ENCODE measurements around the gene ZNF487.
"Not testable (repeated sequence)": the region's sequence is repeated elsewhere in the genome, so short reads cannot be mapped to it uniquely, and the experiment has no call there.

Gene ZNF487

DNA sequence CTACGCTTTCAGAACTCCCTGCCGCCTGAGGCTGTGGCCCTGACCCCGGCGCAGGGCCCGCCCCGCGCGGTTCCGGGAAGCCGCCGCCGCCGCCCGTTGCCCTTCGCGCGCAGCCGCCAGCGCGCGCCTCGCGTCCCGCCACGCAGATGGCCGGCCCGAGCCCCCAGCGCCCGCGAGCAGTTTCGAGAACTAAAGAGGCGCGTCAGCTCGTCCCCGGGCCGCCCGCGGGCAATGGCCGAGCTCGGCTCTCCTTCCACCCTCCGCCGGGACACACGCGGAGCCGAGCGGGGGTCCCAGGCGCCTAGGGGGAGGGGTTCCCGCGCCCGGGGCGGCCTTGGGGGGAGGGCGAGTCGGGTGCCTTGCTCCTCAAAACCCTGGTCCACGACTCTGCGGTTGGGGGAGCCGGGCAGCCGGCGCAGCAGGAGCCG, 29.7 kb upstream of the ZNF487 start:
- DNase-seq, result peak; percentile 66

DNA sequence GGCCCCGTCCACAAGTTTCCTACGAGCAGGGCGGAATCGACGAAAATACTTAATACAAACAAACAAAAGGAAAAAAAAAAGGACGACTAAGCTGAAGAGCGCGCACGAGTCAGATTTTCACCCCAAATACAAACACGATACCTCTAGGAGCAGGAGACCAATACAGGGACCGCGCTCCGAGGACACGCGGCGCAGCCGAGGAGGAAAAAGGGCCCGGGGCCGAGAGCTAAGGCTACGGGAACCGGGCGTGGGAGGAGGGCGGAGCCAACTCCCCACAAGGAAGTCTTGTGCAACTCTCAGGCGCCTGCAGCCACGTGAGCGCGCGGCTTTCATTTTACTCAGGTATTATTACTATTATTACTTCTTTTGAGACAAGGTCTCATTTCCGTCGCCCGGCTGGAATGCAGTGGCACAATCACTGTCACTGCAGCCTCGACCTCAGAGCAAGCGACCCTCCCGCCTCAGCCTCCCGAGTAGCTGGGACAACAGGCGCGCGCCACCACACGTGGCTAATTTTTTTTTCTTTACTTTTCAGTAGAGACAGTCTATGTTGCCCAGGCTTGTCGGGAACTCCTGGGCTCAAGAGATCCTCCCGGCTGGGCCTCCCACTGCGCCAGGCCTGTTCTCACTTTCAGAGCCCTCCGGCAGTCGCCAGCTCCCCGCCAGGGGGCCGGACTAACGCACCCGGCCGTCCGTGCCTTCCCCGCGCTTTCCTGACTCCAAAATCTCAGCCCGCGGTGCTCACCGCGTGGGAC, 29.2 kb upstream of the ZNF487 start:
- peak; percentile 89 for DNase-seq

DNA sequence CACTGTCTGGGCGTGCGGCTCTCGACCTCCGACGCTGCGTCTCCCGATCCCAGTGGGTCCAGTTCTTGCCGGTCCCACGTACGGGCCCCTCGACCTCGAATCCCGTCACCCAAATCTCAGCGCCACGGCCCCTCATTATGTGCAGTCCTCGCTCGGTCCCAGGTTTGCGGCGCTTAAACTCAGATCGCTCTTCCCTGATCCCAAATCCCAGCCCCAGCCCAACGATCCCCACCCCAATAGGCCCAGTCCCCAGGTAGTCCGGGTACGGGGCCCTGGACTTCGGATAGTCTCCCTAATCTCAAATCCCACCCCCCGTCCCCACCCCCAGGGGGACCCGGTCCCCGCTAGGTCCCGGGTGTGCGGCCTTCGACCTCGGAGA, 28.6 kb upstream of the ZNF487 start:
- DNase-seq, result no peak

DNA sequence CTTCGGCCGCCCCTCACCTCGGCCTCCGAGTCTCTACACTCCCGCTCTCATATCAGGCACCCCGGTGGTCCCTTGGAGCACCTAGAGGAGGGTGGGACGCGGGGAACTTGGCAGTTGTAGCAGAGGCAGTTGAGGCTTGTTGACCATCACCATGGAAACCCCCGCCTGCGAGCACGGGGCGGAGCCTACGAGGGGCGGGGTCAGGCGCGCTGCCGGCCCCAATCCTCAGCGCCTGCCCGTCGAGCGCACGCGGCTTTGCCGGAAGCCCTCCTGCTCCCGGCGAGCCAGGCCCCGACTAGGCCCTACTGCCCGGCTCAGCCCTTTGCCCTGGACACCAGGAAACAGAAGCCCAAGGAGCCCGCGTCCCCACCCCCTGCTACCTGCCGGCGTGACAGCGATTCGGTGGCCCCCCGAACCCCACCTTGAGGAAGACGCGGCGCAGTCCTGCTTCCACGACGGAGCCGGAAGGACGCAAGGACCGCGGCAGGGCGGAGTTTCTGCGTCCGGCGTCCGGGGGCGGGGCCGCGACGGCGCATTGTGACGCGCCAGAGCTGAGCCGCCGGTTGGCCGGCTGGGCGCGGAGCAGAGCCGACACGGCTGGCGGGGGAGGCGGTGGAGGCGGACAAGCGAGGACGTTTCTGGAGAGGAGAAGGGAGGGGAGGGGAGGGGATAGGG, 28.1 kb upstream of the ZNF487 start, which contains the start of gene HNRNPF:
HNRNPF (minus strand) TSS at position 477 of the 675 bp plus-strand sequence. CDS start 21,302 bp downstream, outside the sequence.
- peak; percentile 98 for DNase-seq

DNA sequence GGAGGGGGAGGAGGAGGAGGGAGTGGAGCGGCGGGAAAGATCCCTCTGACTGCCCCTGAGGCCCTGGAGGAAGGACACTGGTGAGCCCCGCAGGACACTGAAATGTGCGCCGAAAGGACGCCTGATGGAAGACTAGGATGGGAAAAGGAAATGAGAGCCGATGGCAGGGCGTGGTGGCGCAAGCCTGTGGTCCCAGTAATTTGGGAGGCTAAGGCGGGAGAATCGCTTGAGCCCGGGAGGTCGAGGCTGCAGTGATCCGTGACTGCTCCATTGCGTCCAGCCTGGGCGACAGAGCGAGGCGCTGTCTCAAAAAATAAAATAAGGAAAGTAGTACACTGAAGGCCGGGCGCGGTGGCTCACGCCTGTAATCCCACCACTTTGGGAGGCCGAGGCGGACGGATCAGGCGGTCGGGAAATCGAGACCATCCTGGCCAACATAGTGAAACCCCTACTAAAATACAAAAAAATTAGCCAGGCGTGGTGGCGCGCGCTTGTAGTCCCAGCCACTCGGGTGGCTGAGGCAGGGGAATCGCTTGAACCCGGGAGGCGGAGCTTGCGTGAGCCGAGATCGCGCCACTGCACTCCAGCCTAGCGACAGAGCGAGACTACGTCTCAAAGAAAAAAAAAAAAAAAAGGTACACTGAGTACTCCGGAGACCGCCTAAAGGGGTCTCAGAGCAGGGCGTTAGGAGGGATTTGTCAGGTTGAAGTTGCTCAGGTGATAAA, 27.4 kb upstream of the ZNF487 start:
- DNase-seq, result peak; percentile 63

DNA sequence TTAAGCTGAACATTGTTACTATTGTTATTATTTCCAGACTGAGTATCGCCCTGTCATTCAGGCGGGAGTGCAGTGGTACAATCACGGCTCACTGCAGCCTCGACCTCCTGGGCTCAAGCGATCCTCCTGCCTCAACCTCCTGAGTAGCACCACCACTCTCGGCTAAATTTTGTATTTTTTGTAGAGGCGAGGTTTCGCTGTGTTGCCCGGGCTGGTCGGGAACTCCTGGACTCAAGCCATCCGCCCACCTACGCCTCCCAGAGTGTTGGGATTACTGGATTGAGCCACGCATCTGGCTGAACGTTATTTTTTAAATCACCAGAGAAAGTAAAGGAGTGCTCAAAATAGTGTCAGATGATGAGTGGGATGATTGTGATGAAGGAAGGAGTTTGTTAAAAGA, 26.6 kb upstream of the ZNF487 start:
- no peak for DNase-seq

DNA sequence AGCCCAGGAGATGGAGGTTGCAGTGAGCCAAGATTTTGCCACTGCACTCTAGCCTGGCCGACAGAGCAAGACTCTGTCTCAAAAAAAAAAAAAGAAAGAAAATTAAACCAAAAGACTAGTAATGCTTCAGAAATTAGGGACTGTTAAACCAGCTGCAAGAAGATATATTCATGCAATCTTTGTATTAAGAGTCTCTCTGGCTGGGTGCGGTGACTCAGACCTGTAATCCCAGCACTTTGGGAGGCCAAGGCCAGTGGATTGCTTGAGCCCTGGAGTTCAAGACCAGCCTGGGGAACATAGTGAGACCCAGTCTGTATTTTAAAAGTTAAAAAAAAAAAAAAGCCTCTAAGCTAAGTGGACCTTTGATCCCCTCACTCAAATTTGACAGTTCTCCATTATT, 25.4 kb upstream of the ZNF487 start:
- DNase-seq, result no peak

DNA sequence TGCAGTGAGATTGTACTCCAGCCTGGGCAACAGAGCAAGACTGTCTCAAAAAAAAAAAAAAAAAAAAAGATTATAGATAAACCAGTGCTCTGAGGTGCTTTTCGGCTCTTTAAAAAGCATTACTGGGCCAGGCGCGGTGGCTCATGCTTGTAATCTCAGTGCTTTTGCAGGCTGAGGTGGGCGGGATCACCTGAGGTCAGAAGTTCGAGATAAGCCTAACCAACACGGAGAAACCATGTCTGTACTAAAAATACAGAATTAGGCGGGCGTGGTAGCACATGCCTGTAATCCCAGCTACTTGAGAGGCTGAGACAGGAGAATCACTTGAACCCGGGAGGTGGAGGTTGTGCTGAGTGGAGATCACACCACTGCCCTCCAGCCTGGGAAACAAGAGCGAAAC, 21.4 kb upstream of the ZNF487 start:
- DNase-seq, result no peak

DNA sequence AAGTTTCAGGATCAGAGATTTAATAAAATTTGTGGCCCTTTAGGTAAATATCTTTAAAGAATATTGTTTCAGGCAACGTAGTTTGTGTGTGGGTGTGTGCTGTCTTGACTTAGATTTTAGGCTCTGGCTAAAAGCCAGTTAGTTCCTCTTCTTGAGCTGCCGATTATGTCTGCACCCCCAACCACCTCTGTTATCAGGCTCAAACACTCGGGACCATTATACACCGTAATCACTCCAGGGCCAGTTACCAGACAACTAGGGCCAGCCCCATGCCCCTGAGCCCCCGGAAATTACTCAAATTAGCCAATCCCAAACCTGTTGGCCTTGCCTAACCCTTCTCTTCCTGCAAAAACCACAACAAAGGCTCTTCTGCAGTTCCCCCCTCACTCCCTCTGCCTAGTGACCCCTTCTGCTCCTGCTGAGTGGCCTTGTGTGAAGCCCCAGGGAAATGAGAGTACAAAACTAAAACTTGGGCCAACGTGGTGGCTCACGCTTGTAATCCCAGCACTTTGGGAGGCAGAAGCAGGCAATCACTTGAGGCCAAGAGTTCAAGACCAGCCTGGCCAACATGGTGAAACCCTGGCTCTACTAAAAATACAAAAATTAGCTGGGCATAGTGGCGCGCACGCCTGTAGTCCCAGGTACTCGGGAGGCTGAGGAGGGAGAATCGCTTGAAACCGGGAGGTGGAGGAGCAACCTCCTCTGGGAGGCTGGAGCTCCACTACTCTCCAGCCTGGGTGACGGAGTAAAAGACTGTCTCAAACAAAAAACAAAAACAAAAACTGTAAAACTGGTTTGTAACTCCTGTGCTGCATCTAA, 18.8 kb upstream of the ZNF487 start:
- DNase-seq, result peak; percentile 63

DNA sequence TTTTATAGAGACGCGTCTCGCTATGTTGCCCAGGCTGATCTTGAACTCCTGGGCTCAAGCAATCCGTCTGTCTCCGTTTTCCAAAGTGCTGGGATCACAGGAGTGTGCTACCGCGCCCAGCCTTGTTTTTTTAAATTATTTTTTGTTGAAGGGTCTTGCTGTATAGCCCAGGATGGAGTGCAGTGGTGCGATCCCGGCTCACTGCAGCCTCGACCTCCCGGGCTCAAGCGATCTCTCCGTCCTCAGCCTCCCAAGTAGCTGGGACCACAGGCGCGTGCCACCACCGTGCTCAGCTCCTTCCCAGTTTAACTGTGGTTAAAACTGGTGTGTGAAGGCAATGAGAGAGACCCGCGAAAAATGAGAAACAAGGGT, 16.9 kb upstream of the ZNF487 start:
- DNase-seq, result no peak

DNA sequence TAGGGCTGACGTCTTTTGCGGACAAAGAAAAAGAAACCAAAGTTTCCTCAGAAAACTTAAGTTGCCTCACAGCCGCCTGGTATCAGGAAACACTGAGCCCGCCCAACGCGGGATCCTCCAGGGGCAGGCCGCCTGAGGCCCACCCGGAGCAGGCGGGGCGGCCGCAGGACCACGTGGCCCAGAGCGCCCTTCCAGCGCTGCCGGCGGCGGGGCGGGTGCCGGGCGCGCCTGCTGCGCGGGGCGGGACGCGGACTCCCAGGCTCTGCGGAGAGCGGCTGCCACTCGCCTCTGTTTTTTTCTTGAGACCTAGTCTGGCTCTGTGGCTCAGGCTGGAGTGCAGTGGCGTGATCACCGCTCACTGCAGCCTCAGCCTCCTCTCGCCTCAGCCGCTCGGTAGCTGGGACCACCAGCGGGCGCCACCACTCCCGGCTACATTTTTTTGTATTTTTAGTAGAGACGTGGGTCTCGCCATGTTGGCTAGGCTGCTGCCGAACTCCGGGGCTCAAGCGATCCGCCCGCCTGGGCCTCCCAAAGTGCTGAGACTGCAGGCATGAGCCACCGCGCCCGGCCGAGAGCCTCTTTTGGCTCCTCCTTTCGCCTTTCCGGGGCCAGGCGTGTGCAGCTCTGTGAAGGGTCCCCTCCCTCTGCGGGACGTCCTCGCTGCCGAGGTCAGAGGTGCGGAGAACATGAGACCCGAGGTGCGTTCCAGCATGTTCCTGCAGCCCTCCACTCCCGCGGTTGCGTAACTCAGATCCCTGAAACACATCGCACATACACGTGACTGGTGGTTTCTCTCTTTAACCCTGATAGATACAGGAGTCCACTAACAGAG, 16.3 kb upstream of the ZNF487 start:
- peak; percentile 93 for DNase-seq

DNA sequence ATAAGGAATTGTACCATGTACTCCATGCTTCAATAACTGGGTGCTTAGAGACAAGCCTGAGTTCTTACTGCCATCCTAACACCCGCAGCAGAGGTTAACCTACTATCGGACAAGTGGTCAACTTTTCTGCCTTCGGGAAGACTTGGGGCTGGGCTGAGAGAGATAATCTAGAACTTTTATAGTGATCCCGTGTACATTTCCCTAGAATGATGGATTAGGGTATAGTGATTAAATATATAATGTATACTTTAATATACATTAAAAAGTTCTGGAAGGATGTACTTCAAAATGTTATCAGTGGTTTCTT, 15.8 kb upstream of the ZNF487 start:
- DNase-seq, result no peak

DNA sequence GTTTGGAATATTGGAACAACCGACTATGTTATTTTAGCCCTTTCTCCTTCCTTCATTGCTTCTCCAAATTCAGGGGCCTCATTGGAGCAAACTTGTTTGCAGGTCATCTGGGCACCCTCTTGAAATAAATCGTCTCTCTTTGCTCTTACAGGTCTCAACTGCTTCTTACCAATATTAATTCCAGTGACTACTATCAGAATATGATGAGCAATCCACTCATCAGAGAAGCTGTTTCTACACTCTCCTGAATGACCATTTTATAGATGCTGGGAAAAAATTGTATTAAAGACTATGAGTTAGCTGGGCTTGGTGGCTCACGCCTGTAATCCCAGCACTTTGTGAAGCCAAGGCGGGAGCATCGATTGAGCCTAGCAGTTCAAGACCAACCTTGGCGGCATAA, 15.4 kb upstream of the ZNF487 start:
- DNase-seq, result no peak

DNA sequence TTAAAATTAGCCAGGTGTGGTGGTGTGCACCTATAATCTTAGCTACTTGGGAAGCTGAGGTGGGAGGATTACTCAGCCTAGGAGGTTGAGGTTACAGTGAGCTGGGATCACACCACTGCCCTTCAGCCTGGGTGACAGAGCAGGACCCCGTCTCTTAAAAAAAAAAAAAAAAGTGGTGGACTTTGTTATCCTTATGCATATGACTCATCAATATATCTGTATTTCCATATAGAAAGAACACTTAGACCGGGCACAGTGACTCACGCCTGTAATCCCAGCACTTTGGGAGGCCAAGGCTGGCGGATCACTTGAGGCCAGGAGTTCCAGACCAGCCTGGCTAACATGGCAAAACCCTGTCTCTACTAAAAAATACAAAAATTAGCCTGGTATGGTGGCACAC, 15.0 kb upstream of the ZNF487 start:
- DNase-seq, result not testable (repeated sequence)

DNA sequence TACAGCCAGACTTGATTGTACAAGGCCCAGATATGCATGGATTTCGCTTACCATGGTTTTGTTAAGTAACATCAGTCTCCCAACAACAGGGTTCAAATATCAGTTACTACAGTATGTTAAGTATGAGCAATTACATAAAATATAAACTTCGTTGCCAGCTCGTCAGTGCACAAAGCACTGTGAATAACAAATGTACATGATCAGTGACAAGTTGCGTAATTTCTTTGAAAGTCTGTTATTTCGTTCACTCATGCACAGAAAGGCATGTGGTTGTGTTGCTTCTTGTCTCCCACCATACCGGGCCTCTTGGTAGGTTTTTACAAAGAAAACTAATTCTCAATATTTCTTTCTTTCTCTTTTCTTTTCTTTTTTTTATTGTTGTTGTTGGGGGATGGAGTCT, 12.5 kb upstream of the ZNF487 start:
- no peak for DNase-seq

DNA sequence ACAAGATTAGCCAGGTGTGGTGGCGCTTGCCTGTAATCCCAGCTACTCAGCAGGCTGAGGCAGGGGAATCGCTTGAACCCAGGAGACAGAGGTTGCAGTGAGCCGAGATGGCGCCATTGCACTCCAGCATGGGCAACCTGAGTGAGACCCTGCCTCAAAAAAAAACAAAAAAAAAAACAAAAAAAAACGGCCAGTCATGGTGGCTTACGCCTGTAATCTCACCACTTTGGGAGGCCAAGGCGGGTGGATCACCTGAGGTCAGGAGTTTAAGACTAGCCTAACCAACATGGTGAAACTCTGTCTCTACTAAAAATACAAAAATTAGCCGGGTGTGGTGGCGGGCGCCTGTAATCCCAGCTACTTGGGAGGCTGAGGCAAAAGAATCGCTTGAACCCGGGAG, 10.4 kb upstream of the ZNF487 start:
- not testable (repeated sequence) for DNase-seq

DNA sequence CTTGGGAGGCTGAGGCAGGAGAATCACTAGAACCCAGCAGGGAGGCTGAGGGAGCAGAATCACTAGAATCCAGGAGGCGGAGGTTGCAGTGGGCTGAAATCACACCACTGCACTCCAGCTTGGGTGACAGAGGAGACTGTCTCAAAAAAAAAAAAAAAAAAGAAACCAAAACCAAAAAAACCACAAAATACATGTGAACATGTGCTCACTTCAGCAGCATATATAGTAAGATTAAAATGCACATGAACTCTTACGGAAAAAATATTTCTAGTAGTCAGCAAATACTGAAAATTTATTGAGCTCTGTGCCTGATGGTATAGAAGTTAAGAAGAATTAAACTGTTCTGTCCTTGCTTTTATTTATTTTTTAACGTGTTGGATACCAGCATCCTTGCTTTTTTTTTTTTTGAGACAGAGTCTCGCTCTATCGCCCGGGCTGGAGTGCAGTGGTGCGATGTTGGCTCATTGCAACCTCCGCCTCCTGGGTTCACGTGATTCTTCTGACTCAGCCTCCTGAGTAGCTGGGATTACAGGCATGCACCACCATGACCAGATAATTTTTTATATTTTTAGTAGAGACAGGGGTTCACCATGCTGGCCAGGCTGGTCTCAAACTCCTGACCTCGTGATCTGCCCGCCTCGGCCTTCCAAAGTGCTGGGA, 9.6 kb upstream of the ZNF487 start:
- DNase-seq, result no peak

DNA sequence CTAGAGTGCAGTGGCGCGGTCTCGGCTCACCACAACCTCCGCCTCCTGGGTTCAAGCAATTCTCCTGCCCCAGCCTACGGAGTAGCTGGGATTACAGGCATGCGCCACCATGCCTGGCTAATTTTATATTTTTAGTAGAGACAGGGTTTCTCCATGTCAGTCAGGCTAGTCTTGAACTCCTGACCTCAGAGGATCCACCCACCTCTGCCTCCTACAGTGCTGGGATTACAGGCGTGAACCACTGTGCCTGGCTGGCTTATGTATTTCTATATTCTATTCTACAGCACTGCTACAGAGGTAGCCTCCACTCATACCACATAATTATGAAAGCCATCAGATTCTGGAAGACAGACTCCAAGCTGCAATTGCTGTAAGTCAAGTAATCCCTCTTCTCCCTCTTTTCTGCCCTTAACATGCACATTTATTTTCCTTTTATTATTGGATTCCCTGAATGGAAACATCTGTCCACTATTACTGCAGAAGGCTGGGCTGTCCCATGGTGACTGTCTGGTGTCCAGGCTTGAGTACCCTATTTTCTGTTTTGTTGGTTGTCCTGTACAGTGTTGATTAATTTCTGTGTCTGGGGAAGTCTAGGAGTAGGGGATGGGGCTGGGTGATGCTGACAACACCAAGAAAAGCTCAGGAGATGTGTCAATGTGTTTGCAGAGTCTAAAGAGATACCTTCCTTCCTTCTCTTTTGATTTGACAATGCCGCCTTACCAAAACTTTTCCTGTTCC, 5.8 kb upstream of the ZNF487 start:
- no peak for DNase-seq

DNA sequence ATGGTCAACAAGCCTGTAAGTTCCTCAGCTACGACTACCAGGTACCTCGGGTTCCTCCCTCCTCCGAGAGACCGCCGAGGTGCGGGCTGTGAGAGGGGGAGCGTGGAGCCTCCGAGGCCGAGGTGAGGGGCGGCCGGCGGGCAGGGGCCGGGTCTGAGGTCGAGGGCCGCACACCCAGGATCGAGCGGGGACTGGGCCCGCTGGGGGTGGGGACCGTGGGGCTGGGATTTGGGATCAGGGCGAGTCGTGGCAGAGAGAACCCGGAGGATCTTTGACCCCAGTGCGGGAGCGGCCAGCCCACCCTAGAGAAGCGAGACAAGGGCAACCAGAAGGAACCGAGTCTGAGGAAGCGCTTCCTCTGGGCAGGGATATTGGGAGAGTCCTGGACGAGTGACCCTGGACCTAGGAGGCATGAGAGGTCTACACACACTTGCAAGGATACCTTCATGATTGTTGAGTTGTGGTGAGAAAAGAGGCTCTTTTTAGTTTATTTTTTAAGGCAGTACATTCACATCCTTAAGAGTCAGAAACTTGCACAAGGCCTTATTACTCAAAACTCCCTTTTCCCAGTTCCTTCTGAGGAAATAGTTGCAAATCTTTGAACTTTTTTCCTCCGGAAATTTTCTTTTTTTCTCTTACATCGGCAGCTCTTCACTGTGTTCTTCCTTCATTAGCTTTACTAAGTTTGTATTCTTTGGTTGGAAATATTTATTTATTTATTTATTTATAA, 395 bp downstream of the ZNF487 start:
- no peak for DNase-seq

DNA sequence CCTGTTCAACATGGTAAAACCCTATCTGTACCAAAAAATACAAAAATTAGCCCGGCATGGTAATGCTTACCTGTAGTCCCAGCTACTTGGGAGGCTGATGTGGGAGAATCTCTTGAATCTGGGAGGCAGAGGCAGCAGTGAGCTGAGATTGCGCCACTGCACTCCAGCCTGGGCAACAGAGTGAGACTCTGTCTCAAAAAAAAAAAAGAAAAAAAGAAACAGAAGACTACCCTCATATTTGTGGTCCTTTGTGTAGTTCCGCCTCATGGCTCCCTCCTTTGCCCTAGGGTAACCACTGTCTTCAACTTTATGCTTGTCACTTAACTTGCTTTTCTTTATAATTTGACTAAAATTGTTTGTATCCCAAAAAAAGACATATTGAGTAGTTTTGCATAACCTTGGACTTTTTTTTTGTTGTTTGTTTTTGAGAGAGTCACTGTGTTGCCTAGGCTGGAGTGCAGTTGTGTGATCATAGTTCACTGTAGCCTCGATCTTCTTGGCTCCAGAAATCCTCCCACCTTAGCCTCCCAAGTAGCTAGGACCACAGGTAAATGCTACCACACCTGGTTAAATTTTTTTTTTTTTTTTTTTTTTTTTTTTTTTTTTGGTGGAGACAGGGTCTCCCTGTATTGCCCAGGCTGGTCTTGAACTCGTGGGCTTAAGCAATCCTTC, 3.7 kb downstream of the ZNF487 start:
- DNase-seq, result no peak
